H9 (cell line): ENCODE results near the gene MAST2. TPM values are rescaled to one million over a fixed set of nuclear protein-coding genes. Genes with fewer than 3 reads are reported as not detected.

ENCODE experiments used
- DNase-seq: peaks from one replicate; pipeline ENCODE4 v3.0.0-alpha.2; 2017
- H2AFZ ChIP-seq: one replicate; pipeline ENCODE4 v1.6.1; 2013; ENCODE audit warnings: mild to moderate bottlenecking, low read length, control low read depth, moderate library complexity
- H2AK5ac ChIP-seq: 2 replicates; pipeline ENCODE4 v1.6.1; 2013; ENCODE audit warnings: low read length, control low read depth, mixed read lengths; ENCODE audit not compliant: insufficient read length
- H2BK120ac ChIP-seq: one replicate; pipeline ENCODE4 v1.6.1; 2013; ENCODE audit warnings: low read depth, mild to moderate bottlenecking, low read length, control low read depth, inconsistent platforms; ENCODE audit not compliant: poor library complexity, severe bottlenecking
- H2BK12ac ChIP-seq: 2 replicates; pipeline ENCODE4 v1.6.1; 2013; ENCODE audit warnings: low read length, control low read depth, mixed read lengths, low read depth; ENCODE audit not compliant: insufficient read length
- H2BK15ac ChIP-seq: 2 replicates; pipeline ENCODE4 v1.6.1; 2013; ENCODE audit warnings: low read depth, low read length, control low read depth
- H2BK20ac ChIP-seq: one replicate; pipeline ENCODE4 v1.6.1; 2013; ENCODE audit warnings: low read depth, mild to moderate bottlenecking, low read length, control low read depth, inconsistent platforms; ENCODE audit not compliant: poor library complexity, severe bottlenecking
- H2BK5ac ChIP-seq: 2 replicates; pipeline ENCODE4 v1.6.1; 2013; ENCODE audit warnings: low read length, control low read depth, mixed read lengths; ENCODE audit not compliant: insufficient read length
- H3K14ac ChIP-seq: 2 replicates; pipeline ENCODE4 v1.6.1; 2013; ENCODE audit warnings: low read length, control low read depth; ENCODE audit not compliant: insufficient read depth
- H3K18ac ChIP-seq: 2 replicates; pipeline ENCODE4 v1.6.1; 2013; ENCODE audit warnings: low read depth, mild to moderate bottlenecking, mixed read lengths, low read length, control low read depth; ENCODE audit not compliant: insufficient read length
- H3K23ac ChIP-seq: 2 replicates; pipeline ENCODE4 v1.6.1; 2013; ENCODE audit warnings: low read length, control low read depth, mixed read lengths, low read depth; ENCODE audit not compliant: insufficient read length
- H3K23me2 ChIP-seq: 2 replicates; pipeline ENCODE4 v1.6.1; 2013; ENCODE audit warnings: low read depth, mild to moderate bottlenecking, mixed read lengths, low read length, control low read depth; ENCODE audit not compliant: insufficient read length, poor library complexity, severe bottlenecking
- H3K27ac ChIP-seq: 2 replicates; pipeline ENCODE4 v1.5.1; 2013; ENCODE audit warnings: low read length, control low read depth, mixed read lengths, low read depth; ENCODE audit not compliant: insufficient read length
- H3K27me3 ChIP-seq: 2 replicates; pipeline ENCODE4 v1.6.1; 2013; ENCODE audit warnings: low read length, control low read depth, inconsistent platforms; ENCODE audit not compliant: insufficient read depth
- H3K4ac ChIP-seq: 2 replicates; pipeline ENCODE4 v1.6.1; 2013; ENCODE audit warnings: low read depth, mild to moderate bottlenecking, control low read depth, inconsistent platforms, low read length, moderate library complexity
- H3K4me1 ChIP-seq: 2 replicates; pipeline ENCODE4 v1.6.1; 2013; ENCODE audit warnings: low read length, control low read depth, inconsistent platforms; ENCODE audit not compliant: insufficient read depth
- H3K4me2 ChIP-seq: 2 replicates; pipeline ENCODE4 v1.6.1; 2013; ENCODE audit warnings: low read length, control low read depth, mixed read lengths; ENCODE audit not compliant: insufficient read length, insufficient read depth
- H3K56ac ChIP-seq: 2 replicates; pipeline ENCODE4 v1.6.1; 2013; ENCODE audit warnings: low read depth, mild to moderate bottlenecking, mixed read lengths, low read length, control low read depth; ENCODE audit not compliant: insufficient read length
- H3K79me1 ChIP-seq: 2 replicates; pipeline ENCODE4 v1.6.1; 2013; ENCODE audit warnings: low read depth, mild to moderate bottlenecking, moderate library complexity, low read length, control low read depth, inconsistent platforms; ENCODE audit not compliant: insufficient read depth, poor library complexity, severe bottlenecking
- H3K79me2 ChIP-seq: 2 replicates; pipeline ENCODE4 v1.6.1; 2013; ENCODE audit warnings: low read length, control low read depth, inconsistent platforms; ENCODE audit not compliant: insufficient read depth
- H3K9ac ChIP-seq: 2 replicates; pipeline ENCODE4 v1.6.1; 2013; ENCODE audit warnings: low read length, control low read depth, mixed read lengths; ENCODE audit not compliant: insufficient read length; ENCODE audit errors: extremely low read depth
- H3K9me3 ChIP-seq: one replicate; pipeline ENCODE4 v1.6.1; 2013; ENCODE audit warnings: low read depth, low read length, inconsistent platforms; ENCODE audit not compliant: control insufficient read depth
- H3T11ph ChIP-seq: one replicate; pipeline ENCODE4 v1.6.1; 2013; ENCODE audit warnings: mild to moderate bottlenecking, low read length, control low read depth, inconsistent platforms
- H4K20me1 ChIP-seq: one replicate; pipeline ENCODE4 v1.6.1; 2013; ENCODE audit not compliant: control insufficient read depth, insufficient read length, insufficient read depth
- H4K5ac ChIP-seq: 2 replicates; pipeline ENCODE4 v1.6.1; 2013; ENCODE audit warnings: low read depth, mild to moderate bottlenecking, mixed read lengths, low read length, control low read depth; ENCODE audit not compliant: insufficient read length
- H4K8ac ChIP-seq: replicated peaks from 2 replicates; pipeline ENCODE4 v1.6.1; 2013; ENCODE audit warnings: low read length, control low read depth, mixed read lengths, low read depth; ENCODE audit not compliant: insufficient read length
- H4K91ac ChIP-seq: 2 replicates; pipeline ENCODE4 v1.6.1; 2013; ENCODE audit warnings: low read depth, mild to moderate bottlenecking, moderate library complexity, mixed read lengths, low read length, control low read depth; ENCODE audit not compliant: insufficient read length
- H3K27ac Mint-ChIP-seq, 3 experiments: 2 replicates in 2 of 3; 3 replicates in 1 of 3; pipeline ENCODE4 v1.8.0; 2020 to 2021; ENCODE audit warnings: mixed read lengths in 3 of 3, mild to moderate bottlenecking in 1 of 3, moderate library complexity in 1 of 3
- H3K27me3 Mint-ChIP-seq: 2 replicates; pipeline ENCODE4 v1.8.0; 2021; ENCODE audit warnings: low read depth, mild to moderate bottlenecking, moderate library complexity, mixed read lengths
- H3K36me3 Mint-ChIP-seq, 3 experiments: 2 replicates in 2 of 3; 3 replicates in 1 of 3; pipeline ENCODE4 v1.8.0; 2020 to 2021; ENCODE audit warnings: low read depth in 3 of 3, mixed read lengths in 3 of 3; ENCODE audit not compliant: insufficient read depth in 1 of 3
- H3K4me1 Mint-ChIP-seq, 2 experiments: 2 replicates each; pipeline ENCODE4 v1.8.0; 2020; ENCODE audit warnings: mixed read lengths in 2 of 2
- H3K4me3 Mint-ChIP-seq, 2 experiments: 2 replicates in 1 of 2; 3 replicates in 1 of 2; pipeline ENCODE4 v1.8.0; 2020 to 2021; ENCODE audit warnings: mild to moderate bottlenecking in 2 of 2, mixed read lengths in 2 of 2, moderate library complexity in 1 of 2
- H3K9me3 Mint-ChIP-seq, 2 experiments: 2 replicates in 1 of 2; 3 replicates in 1 of 2; pipeline ENCODE4 v1.8.0; 2020; ENCODE audit warnings: mild to moderate bottlenecking in 2 of 2, mixed read lengths in 2 of 2, moderate library complexity in 1 of 2
- WGBS: extraction: QIAGEN DNeasy Blood & Tissue Kit; methylation state at CpG from one replicate; pipeline ENCODE4 v1.1.7; 2013; ENCODE audit warnings: missing lambda C conversion rate, low lambda C conversion rate, mixed read lengths; ENCODE audit not compliant: insufficient read length; ENCODE audit errors: extremely low coverage; 5-methylcytosine and 5-hydroxymethylcytosine counted together
- total RNA-seq: library from RNA; stranded (reverse); gene quantifications from 2 replicates; pipeline ENCODE4 v1.2.1, GENCODE V29; 2021
- TF ChIP-seq, protein P1 (sequence below): fragments of 200-600 bp; sonication (generic); conservative IDR thresholded peaks from 3 replicates; pipeline ENCODE4 v1.8.0; 2021; ENCODE audit warnings: antibody characterized with exemption, mild to moderate bottlenecking

Gene MAST2
- total RNA-seq, 1 experiment from 2014 or later: 28.8 TPM

DNA sequence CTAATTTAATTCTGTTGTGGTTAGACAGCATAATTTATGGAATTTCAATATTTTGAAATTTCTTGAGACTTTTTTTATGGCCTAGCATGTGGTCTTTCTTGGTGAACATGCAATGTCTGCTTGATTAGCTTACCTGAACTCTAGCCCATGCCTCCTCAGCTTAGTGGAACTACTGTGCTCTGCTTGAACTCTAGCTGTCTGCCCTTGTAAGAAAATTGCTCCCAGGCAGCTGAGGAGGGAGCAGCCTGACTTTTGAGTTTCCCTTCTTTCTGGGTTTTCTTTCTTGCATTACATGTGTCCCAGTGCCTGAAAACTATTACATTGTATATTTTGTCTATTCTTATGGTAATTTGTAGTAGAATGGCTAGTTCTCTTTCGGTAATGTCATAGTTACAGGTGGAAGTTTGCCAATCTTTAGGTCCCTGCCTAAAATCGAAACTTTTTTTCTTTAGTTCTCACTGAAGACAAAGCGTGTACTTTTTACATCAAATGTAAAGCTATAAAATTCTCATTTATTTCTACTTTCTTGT lies 105.3 kb downstream of the MAST2 start:
- H3K9ac ChIP-seq: no peak overlapping the region
- Mint-ChIP-seq H3K27ac (peak overlapping the region in 2 of 3 experiments; percentile 75 to 86; a peak in 4 of 7 replicates), H3K27me3 (no peaks in the 10 kb centered on the region), H3K4me3 (peak overlapping the region in 1 of 2 experiments; percentile 52; a peak in 1 of 5 replicates), H3K36me3 (no peaks in the 10 kb centered on the region), H3K9me3 (no peaks in the 10 kb centered on the region), H3K4me1 (peaks cover 30 to 43% of the 10 kb centered on the region in 2 experiments)
- H3K18ac ChIP-seq: no peak overlapping the region
- H2BK20ac ChIP-seq: no peak overlapping the region
- no peak overlapping the region for H3K4me2 ChIP-seq
- H3K27ac ChIP-seq: no peak overlapping the region
- H3K56ac ChIP-seq: no peak overlapping the region
- H3K23me2 ChIP-seq: no peaks in the 10 kb centered on the region
- no peak overlapping the region for H3K4ac ChIP-seq
- no peak overlapping the region for H3T11ph ChIP-seq
- H3K27me3 ChIP-seq: no peaks in the 10 kb centered on the region
- H4K20me1 ChIP-seq: no peaks in the 10 kb centered on the region
- H3K79me1 ChIP-seq: peaks cover 7% of the 10 kb centered on the region
- no peak overlapping the region for H2BK5ac ChIP-seq
- H3K4me1 ChIP-seq: peaks cover 9% of the 10 kb centered on the region; the same call in 1 of the 2 replicates
- H2AK5ac ChIP-seq: no peak overlapping the region
- no peak overlapping the region for H2BK120ac ChIP-seq
- DNase-seq: no peak
- H3K9me3 ChIP-seq: no peaks in the 10 kb centered on the region
- WGBS: no CpG with 5 or more reads among the region's 3 CpGs
- TF ChIP-seq, protein P1, sequence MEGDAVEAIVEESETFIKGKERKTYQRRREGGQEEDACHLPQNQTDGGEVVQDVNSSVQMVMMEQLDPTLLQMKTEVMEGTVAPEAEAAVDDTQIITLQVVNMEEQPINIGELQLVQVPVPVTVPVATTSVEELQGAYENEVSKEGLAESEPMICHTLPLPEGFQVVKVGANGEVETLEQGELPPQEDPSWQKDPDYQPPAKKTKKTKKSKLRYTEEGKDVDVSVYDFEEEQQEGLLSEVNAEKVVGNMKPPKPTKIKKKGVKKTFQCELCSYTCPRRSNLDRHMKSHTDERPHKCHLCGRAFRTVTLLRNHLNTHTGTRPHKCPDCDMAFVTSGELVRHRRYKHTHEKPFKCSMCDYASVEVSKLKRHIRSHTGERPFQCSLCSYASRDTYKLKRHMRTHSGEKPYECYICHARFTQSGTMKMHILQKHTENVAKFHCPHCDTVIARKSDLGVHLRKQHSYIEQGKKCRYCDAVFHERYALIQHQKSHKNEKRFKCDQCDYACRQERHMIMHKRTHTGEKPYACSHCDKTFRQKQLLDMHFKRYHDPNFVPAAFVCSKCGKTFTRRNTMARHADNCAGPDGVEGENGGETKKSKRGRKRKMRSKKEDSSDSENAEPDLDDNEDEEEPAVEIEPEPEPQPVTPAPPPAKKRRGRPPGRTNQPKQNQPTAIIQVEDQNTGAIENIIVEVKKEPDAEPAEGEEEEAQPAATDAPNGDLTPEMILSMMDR: no peak
- H2AFZ ChIP-seq: no peak overlapping the region
- no peak overlapping the region for H4K91ac ChIP-seq
- no peak overlapping the region for H2BK12ac ChIP-seq
- no peaks in the 10 kb centered on the region for H3K79me2 ChIP-seq
- H3K23ac ChIP-seq: no peak overlapping the region
- no peak overlapping the region for H3K14ac ChIP-seq
- H4K8ac ChIP-seq: no peak overlapping the region
- H4K5ac ChIP-seq: no peak overlapping the region
- H2BK15ac ChIP-seq: no peak overlapping the region
